Testis (tissue), 2 donors: ENCODE data around the gene LTBP1.

ENCODE experiments used
- CTCF ChIP-seq, 3 experiments: fragments of 450-650 bp in 2 of 3; fragments of 200-600 bp in 1 of 3; sonication (generic) in 1 of 3; IDR thresholded peaks; one replicate each; pipeline ENCODE4 v1.5.1; 2016 to 2019; ENCODE audit warnings: antibody characterized with exemption in 3 of 3, mild to moderate bottlenecking in 2 of 3, moderate library complexity in 1 of 3
- POLR2A ChIP-seq: fragments of 450-650 bp; IDR thresholded peaks from one replicate; pipeline ENCODE4 v1.6.1; 2017; ENCODE audit warnings: antibody characterized with exemption, mild to moderate bottlenecking, moderate library complexity

GRCh38 chr2:33178209-33178608 lies 231.5 kb downstream of the LTBP1 start:
- TF ChIP-seq CTCF (IDR thresholded peaks at IDR 0.05) (no peak), POLR2A (no peak)
